GM19395 (cell line): ENCODE results near the gene ANKFN1.

Experiments
- ATAC-seq: cut with Tn5 transposase; IDR thresholded peaks from one replicate; pipeline ENCODE4 v1.9.1; 2021; ENCODE audit warnings: mild to moderate bottlenecking, moderate library complexity; ENCODE audit not compliant: unreplicated experiment

Gene ANKFN1, protein sequence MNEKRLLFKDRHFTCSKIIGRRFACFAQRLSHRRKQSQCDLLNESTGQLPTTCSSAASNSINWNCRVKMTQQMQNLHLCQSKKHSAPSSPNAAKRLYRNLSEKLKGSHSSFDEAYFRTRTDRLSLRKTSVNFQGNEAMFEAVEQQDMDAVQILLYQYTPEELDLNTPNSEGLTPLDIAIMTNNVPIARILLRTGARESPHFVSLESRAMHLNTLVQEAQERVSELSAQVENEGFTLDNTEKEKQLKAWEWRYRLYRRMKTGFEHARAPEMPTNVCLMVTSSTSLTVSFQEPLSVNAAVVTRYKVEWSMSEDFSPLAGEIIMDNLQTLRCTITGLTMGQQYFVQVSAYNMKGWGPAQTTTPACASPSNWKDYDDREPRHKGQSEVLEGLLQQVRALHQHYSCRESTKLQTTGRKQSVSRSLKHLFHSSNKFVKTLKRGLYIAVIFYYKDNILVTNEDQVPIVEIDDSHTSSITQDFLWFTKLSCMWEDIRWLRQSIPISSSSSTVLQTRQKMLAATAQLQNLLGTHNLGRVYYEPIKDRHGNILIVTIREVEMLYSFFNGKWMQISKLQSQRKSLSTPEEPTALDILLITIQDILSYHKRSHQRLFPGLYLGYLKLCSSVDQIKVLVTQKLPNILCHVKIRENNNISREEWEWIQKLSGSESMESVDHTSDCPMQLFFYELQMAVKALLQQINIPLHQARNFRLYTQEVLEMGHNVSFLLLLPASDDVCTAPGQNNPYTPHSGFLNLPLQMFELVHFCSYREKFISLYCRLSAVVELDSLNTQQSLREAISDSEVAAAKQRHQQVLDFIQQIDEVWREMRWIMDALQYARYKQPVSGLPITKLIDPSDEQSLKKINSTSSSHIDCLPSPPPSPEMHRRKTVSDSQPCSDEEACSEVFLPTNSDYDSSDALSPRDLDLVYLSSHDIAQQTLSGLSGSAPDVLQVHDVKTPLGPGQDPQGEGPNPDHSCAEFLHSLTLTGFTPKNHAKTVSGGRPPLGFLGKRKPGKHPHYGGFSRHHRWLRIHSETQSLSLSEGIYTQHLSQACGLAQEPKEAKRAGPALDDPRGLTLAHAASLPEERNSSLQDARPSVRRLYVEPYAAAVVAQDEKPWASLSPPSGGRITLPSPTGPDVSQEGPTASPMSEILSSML

DNA sequence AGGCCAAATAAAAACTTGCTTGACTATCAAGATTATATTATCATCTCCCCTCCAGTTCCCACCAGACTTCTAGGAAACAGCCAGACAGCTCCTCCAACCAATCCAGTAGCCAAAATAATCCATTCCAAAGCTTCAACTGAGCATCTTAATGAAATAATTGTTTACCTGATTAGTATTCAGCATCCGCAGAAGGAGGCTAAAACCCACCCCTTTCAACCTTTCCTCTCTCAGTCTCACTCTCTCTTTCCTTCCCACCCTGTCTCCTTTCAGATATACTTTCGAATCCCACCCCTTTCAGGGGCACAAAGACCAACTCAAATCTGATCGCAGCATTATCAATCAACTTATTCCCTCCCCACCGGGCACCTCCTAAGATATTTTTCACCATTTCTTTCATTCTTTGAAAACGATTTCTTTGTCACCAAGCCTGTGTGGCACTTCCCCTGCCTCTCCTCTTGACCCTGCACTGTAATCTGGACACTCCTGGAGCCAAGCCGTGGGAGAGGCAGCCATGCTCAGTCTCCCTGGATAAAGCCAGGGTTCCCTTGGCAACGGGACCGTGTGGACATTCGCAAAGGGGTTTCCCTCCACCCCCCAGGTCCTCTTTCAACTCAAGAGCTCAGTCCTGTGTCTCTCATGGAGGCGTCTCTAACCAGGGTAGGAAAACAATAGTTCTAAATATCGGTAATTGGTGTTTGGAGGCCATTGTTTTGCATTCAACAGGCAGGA is at the start of gene ANKFN1:
ANKFN1 (plus strand) TSS at position 602 of the 729 bp plus-strand sequence. CDS start 59,193 bp downstream, outside the sequence.
- no peak for ATAC-seq

DNA sequence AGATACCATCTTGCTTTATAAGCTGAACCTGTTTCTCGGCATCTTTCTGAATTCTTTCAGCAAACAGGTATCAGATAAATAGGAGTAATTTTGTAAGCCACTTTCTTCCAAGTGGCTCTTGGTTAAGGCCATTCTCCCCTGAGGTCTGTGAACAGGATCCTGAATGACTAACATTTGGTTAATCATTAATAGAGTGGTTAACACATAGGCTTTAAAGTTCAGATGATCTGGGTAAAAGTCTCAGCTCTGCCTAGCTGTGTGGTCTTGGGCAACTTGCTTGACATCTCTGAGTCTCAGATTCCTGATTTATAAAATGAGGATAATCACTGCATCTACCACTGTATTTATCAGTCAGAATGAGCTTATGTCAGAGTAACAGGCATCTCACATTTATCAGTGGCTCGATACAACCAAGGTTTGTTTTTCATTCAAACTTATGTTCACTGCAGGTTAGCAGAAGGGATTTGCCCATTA is 44.4 kb upstream of the ANKFN1 start:
- ATAC-seq: peak; percentile 81

DNA sequence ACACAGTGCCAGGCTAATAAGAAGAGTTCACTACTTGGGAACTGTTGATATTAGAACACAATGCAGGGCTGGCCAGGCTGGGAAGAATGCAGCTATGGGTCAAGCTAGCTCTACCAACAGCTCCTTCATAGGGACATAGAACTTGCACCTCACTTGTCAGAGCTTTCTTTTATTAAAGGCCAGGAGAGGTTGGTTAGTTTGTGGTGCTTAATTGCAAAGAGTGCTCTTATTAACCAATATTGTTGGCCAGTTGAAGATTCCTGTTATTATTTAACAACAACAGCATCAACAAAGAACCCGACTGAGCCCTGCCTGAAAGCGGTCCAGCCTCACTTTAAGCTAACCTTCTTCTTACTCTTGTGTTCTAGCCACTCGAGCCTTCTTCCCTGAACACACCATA is 43.4 kb upstream of the ANKFN1 start:
- ATAC-seq: no peak

DNA sequence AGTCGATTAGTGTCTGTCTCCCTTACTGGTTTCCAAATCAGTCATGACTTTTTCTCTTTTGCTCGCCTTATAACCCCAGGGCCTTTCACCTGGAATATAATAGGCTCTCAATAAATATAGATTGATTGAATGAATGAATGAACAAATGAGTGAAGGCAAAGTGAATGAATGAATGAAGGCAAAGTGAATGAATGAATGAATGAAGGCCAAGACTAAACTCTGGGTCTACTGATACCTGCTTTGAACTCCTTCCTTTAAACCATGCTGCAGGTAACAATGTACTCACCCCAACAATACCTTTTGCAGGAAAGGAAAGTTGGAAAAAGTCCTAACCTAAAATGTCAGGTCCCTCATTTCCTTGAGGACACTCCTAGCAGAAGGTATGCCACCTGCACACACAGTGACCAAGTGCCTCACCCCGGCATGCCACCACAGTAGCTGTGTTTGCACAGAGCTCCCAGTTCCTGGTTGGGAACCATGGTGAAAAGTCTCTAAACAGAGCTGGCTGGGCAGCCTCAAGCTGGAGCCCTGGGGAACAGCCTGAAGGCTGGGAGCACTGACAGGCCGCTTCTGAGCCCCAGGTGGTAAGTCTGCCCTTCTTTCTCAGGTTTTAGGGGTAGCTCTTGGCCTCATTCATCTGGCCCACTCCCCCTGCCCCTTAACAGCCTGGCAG is 42.7 kb upstream of the ANKFN1 start:
- ATAC-seq: no peak

DNA sequence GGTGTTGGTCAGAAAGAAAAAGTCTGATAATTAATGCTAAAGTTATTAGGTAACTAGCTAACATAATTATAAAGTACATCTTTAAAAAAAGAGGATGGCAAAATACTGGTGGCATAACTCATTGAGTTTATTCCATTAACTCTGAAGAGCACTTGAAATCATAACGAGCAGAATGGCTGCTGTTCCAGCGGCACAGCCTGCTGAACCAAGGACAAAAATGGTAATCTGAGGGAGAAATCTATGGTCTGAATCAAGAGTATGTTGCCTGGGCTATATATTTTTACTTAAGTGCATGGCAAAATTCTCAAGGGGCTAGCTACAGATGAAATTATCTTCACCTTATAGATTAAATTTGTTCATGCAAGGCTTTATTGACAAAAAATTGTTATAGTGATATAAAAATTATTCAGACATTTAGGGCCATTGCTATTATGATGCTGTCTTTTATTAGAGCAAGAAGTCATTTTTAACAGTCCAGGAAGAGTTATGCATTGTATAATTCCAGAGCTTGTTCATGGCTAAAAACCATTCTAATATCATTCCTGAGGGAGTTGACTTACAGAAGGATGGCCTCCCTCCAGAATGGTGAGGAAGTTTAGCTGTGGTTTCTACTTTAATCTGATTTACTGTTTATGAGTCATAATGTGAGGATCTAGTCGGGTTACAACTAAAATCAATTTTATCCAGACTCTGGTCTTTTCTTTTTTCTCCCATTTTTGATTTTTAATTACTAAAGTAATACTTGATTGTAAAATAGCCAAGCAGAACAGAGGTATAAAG is 41.4 kb upstream of the ANKFN1 start:
- ATAC-seq: no peak

DNA sequence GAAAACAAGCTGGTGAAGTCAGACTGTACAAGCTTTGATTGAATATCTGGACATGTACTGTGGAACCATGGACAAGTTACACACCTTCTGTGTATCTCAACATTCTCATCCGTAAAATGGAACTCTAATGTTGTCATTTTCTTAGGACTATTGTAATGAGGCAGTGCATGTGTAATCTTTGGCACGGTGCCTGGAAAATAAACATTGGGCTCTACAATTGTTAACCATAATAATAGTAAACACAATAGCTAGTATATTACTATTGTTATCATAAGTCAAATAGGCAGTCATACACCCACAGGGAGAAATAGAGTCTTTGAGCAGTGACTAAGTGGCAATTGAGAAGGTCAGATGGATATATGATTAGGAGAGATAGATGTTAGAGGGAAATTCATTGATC is 39.8 kb upstream of the ANKFN1 start:
- ATAC-seq: no peak

DNA sequence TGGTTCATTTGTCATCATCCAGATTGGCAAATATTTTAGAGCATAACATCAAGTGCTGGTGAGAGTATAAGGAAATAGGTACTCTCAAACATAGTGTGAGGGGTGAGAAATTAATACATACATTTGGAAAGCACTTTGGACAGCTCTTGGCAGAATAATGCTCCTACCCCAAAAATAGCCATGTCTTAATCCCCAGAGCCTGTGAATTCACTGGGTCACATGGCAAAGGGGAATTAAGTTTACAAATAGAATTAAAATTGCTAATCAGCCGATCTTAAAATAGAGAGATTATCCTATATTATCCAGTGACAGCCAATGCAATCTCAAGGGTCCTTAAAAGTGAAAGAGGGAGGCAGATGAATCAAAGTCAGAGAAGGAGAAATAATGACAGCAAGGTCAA is 38.8 kb upstream of the ANKFN1 start:
- no peak for ATAC-seq

DNA sequence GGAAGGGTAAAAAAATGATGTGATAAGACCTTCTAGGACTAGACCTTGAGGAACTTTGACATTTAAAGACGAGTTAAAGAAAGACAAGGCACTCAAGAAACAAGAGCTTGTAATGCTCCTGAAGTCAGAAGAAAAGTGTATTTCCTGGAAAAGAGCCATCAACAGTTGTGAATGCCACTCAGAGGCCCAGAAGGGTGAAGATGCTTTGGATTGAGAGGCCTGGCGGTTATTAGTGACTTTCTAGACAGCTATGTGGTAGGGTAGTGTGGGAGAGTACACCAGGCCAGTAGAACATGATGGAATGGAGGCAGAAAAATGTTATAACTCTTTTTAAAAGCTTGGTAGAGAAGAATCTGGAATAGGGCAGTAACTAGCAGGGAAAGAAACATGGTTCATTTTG is 34.1 kb upstream of the ANKFN1 start:
- no peak for ATAC-seq

DNA sequence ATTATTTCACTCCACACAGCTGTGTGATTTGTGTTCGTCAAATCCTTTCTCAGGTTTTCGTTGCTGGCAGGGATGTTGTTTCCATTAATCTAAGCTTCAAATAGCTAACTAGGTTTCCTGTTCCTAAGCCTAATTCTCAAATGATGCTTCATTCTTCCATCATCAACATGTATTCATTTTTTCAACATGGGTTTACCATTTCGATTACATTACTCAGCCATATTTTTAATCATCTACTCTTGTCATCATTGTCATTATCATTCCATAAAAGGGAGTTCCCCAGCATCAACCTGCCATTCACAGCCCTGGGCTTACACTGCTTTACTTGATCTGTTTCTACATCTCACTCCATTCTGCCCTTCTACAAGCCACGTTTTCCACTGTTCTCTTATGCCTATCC is 33.3 kb upstream of the ANKFN1 start:
- no peak for ATAC-seq

DNA sequence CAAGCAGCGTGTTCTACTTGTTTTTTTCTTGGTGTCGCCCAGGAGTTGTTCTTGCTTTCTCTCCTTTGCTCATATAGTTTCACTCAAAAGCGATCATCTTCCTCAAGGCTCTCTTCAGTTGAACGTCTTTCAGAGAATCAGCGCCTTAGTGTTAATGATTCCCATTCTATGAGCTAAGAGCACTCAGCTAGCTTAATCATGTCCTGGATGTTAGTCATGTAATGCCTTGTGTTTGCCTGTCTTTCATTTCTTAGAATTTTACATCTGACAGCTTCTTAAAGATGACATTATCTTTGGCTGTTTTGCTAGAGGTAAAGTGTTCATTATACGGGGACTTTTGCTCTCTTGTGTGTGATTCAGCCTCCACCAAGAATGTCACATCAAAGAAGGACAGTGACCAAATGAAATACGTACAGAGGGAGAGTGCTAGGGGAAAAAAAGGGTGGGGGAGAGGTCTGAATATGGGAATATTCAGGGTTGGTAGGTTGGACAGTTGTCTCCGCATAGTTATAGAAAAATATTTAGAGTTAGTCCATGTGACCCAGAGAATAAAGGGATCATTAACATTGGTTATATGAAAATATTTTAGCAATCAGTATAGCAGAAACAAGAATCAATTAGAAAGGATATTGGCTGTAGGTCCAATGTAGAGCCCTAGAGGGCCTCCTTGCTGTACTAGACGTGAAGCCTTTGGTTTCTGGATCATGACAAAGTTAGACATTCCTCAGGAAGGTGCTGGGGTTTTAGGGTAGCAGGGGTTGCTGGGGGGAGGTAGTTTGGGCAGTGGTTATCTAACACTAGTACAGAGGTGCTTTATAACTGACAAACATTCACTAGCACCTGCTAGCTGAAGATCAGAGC is 31.9 kb upstream of the ANKFN1 start:
- no peak for ATAC-seq

DNA sequence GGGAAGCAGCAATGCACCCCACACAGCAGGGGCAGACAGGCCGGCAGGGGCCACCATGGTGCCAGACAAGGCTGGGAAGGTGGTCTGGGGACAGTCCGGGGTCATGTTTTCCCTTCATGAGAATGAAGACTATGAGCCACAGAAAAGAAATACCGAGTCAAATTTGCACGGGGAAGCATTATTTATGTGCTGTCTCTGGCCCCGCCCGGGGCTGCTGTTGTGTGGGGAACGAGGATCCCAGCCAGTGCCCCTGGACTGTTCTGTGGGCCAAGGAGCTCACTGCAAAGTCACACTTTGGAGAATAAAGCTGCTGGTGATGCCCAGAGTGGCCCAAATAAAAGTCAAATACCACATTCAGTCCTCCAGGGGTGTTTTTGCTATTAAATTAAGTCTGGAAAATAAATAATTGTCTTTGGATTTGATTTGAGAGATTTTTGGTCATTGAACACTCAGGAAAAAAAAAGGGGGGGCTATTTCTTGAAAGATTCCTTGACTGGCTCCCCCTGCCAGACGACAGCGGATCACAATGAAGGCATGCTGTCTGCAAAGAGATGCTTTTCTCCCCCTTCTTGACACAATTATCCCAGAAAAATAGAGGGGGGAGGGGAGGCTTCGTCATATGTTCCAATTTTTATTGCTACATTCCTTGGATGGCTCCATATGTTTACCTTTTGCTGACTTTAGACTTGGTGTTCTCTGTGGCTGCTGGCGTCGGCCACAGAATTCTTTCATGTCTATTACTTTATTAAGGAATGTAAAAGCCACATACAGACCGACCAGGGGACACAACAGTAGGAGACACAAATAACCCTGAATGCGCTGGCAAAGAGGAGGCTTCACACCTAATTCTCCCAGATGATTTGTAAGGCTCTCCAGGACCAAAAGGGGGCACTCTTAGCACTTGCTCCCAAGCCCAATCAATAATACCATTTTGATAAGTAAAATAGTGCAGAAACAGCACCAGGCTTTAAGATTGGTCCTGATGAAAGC is 27.1 kb upstream of the ANKFN1 start:
- ATAC-seq: no peak

DNA sequence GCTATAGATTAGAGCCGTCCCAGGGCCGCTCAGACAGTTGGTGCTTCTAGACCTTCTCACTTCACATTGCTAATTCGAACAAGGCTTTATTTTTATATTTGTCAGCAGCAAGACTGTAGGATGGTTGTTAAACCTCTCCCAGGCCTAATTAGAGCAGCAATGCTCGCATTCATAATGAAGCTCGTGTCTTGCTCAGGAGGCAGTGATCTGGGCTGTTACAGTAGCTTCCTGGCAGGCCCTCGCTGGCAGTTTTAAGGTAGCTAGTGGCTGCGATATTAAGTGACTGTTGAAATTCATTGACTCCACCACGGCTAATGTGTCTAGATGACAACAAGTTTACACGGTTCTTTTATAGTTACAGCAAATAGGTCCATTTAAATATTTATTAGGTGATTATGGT is 23.2 kb upstream of the ANKFN1 start:
- no peak for ATAC-seq

DNA sequence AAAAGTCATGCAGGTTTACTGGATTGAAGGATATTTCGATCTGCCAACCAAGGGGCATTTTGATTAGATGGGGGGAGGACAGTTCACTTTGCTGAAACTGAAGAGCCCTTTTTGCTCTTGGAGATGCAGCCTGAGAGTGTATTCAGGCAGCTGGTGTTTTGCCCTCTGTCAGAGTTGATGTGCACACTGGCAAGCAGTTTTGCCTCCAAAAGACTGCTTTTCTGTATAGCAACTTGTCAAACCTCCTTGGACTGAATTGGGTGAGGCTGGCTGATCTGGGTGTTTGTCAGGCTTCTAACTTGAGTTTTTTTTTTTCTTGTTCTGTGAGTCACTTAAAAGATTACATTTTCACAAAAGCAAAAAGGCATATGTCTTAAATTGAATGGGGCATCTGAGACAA is 22.6 kb upstream of the ANKFN1 start:
- no peak for ATAC-seq

DNA sequence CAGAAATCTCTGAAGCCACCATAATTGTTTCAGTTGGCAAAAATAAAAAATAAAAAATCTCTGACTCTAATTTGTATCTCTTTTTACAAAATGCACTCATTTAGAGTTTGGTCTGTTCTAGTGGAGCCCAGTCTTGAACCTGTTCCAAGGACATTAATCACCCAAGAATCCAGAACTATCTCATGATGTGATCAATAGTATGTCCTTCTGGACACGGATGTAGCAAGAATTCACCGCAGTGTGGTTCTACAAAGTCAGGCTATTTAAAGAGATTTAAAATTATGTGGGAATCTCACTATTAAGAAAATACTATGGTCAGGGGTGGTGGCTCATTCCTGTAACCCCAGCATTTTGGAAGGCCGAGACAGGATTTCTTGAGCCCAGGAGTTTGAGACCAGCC is 21.8 kb upstream of the ANKFN1 start:
- no peak for ATAC-seq

DNA sequence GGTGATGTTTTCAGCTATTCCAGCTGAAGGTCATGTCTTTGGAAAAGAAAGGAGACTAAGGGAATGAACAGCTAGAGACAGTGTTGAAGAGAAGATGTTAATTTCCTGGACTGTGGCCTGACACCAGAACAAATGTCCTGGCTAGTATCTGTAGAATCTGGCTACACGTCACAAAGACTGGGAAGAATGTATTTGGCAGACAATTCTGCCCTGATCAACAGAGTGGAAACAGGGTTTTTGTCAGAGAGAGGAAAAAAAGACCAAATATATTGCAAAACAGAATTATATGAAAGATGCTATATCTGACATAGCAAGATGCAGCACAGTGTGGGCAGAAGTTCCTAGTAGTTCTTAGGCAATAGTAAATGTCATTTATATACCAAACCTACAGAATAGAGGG is 17.0 kb upstream of the ANKFN1 start:
- no peak for ATAC-seq

DNA sequence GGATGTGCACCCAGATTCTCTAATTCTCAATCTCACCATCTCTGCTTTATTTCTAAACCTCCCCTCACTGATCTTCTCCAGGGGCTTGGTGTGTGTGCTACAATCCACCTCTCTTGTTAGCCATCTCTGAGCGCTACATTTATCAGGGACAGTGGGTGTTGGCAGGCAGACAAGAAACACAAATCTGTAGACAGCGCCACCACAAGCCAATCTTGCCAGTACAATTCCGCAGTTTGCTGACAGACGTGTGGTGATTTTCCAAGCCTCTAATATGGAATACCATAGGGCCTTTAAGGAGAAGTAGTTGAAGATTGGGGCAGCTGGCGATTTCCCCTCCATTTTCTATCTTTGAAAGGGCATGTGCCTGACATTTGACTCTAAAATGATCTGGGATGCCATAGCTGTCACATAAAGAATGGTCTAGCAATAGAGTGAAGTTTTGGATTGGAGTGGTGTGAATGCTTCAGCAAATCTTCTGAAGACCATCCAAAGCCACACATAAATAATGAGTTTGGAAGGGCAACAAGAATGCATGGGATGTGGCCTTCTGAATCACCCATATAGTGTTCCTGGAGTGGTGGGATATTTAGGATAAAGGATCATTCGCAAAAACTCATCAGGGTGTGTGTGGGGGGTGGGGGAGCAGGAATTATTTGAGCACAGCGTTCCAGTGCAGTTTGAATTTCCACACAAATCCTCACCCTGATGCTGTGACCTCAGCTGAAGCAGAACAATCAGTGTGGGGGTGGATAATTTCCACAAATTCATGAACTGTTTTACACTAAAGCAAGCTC is 12.0 kb upstream of the ANKFN1 start:
- ATAC-seq: no peak
